ENCODE data around the gene SLC17A9.

The SLC17A9 gene, protein sequence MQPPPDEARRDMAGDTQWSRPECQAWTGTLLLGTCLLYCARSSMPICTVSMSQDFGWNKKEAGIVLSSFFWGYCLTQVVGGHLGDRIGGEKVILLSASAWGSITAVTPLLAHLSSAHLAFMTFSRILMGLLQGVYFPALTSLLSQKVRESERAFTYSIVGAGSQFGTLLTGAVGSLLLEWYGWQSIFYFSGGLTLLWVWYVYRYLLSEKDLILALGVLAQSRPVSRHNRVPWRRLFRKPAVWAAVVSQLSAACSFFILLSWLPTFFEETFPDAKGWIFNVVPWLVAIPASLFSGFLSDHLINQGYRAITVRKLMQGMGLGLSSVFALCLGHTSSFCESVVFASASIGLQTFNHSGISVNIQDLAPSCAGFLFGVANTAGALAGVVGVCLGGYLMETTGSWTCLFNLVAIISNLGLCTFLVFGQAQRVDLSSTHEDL

DNA sequence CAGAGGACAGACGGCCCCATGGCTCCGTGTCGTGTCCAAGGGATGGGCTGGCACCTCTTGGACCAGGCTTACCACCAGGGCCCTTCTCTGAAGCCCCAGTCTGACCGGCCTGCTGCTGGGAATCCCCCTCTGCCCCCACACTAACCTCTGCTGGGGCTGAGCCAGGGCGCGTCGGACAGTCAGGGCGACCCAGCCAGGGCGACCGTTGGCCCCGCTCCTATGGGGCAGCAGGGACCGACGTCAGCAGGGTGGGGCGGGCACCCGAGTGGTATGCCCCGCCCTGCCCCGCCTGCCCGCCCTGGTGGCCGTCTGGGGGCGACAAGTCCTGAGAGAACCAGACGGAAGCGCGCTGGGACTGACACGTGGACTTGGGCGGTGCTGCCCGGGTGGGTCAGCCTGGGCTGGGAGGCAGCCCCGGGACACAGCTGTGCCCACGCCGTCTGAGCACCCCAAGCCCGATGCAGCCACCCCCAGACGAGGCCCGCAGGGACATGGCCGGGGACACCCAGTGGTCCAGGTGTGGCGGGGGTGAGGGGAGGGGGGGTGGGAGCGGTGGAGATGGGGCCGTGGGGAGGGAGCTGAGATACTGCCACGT, at the start of gene SLC17A9:
TSS of gene SLC17A9 (plus strand) at position 337 of the 595 bp plus-strand sequence. CDS start at position 459, 122 bp downstream.
- DNase-seq (ENCODE audit: low read depth in 3 of 3): no peak

DNA sequence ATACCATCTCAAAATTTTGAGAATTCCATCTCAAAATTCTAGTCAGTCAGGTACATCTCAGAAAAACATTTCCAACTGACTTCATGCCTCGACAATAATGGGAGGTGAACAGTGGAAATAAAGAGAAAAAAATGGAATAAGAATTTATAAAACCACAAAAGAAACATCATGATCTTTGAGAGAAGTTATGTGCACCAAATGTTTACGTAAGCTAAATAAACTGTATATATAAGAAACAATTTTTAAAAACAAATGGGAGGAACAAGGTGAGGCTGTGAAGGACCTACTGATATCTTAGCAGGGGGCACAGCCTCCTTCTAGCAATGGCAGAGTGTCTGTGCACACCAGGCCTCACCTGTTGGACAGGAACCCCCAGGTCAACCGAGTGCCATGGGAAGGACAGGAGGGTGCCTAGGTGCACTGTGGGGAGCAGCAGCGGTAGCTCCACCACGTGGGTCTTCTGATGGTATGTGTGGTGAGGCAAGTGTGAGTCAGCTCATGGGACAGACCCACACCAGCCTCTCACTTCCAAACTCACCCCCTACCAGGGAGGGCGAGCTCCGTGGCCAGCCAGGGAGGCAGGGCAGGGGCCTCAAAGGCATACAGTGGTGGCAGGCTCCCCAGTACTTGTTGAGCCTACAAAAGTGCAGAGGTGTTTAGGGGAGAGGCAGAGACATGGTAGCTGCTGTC, 49.4 kb upstream of the SLC17A9 start:
- DNase-seq (ENCODE audit: low read depth in 3 of 3): no peak

DNA sequence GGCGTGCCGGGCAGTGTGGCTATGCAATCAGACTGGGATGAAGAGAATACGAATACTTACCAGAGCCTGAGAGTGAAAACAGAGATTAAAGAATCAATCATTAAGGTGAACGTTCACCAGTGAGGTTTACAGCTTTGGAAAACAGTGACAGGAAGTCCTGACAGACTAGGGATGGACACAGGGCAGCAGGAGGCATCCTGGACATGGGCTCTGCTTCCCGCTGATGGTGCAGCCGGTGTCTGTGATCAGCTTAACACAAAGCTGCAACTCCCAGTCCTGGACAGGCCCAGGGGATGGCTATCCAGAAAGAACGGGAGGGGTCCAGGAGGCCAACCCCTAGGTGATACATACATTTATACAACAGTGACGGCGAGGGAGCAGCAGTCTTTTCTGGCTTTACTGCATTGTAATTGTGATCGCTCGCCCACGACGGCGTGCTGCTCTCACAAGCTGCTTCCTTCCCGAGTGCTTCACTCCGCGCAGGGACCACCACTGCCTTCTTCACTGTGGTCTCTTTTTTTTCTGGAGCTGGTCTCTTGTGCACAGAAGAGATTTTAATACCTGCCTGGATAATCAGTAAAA, 46.9 kb upstream of the SLC17A9 start:
- DNase-seq (ENCODE audit: low read depth in 3 of 3): no peak

DNA sequence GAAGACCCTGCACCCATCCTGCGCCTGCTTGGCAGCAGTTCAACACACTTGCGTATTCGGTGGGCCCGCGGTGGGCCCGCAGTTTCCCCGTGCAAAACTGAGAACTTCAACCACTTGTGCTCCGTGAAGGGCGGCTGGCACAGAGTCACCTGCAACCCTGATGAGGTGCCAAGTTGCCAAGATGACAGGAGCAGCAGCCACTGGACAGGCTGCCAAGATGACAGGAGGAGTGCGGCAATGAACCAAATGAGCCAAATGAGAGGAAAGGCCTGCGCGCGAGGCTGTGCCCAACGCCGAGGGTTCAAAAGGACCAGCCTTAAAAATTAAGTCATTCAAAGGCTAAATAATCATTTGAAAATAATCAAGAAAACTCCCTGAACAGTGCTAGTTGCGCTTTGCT, 46.3 kb upstream of the SLC17A9 start:
- DNase-seq (ENCODE audit: low read depth in 3 of 3): no peak

DNA sequence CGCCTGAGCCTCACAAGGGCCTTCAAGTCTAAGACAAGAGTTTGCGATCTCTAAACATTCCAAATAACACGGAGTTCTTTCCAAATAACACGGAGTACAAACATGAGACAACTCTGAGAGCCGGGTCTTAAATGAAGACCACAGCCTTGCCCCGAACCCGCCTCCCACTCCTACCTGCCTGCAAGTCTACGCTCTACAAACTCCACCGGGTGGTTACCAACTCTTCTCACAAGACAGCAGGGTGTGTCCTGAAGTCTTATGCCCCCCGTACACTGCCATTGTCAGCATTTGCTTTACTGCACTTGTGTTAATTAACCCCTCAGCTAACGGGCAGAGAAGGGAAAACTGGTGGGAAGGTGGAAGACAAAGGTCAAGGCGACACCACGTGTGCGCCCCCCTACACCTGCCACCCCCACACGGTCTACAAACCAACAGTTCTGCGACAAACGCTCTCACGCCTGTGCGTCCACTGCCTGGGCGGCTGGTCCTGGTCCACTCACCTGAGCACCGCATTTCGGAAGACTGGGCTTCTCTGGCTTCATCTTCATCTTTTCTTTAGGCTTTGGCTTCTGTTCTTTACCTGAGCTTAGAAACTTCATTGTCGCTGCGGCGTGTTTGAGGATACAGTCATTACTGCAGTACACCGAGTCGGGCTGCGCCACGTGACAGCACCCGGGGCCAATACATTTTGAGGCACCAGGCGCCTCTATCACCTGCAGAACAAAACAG, 45.7 kb upstream of the SLC17A9 start:
- DNase-seq (ENCODE audit: low read depth in 3 of 3): no peak

DNA sequence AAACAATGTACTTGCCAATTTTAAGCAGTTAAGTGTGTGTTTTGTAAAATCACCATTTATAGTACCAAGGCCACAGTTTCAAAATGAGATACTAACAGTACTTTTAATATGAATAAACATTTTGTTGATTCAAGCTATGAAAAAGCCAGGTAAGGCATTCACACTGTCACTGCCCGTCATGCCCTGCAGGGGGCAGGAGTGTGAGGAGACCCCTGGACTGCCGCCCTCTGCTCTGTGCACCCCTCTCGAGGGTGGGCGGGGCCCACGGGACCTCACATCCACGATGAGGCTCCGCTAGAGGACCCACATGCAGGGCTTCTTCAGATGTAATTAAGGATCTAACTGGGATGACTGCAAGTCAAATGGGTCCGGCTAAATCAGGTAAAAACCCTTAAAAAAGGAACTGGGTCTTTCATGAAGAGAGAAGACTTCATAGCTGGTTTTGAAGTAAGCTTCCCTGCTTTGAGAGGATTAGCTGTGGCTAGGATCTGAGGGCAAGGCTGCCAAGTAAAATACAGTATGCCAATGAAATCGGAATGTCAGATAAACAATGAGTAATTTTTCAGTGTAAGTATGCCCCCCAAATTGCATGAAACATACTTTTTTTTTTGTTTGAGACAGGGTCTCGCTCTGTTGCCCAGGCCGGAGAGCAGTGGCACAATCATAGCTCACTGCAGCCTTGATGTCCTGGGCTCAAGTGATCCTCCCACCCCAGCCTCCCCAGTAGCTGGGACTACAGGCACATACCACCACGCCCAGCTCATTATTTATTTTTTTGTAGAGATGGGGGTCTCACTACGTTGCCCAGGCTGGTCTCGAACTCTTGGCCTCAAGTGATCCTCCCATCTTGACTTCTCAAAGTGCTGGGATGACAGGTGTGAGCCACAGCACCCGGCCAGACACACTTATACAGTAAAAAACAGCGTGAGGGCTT, 44.9 kb upstream of the SLC17A9 start:
- no peak for DNase-seq (ENCODE audit: low read depth in 3 of 3)

DNA sequence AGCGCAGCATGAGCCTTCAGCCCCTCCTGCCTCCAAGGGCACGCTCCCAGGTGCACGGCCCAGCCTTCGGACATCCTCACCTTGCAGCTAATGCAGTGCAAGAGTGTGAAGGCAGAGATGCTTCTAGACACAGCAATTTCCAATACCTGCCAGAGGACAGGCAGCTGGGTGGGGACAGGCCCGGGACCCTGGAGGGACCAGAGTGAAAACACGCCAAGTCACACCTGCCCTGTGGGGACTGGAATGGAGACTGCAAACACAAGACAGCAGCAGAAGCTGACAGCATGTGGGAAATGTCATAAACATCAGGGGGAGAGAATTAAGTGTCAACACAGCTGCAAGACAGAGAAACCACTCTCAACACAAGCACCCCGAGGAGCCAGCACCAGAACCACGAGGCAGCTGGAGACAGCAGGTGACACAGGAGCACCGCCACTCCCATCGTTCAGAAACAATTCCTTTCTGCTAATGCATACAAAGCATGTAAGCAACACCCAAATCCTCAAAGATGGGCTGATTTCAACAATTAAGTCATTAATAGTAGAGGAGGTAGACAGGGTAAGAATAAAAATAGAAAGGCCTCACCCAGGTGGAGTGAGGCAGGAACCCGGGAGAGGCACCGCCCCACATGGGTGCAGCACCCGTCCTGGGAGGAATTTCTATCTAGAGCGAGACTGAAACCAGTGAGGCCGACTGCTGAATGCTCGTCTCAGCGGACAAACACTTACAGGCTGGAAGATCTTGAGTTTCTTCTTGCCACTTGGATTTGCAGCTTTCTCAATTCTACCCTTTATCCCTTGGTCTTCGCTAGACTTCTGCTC, 43.3 kb upstream of the SLC17A9 start:
- no peak for DNase-seq (ENCODE audit: low read depth in 3 of 3)

DNA sequence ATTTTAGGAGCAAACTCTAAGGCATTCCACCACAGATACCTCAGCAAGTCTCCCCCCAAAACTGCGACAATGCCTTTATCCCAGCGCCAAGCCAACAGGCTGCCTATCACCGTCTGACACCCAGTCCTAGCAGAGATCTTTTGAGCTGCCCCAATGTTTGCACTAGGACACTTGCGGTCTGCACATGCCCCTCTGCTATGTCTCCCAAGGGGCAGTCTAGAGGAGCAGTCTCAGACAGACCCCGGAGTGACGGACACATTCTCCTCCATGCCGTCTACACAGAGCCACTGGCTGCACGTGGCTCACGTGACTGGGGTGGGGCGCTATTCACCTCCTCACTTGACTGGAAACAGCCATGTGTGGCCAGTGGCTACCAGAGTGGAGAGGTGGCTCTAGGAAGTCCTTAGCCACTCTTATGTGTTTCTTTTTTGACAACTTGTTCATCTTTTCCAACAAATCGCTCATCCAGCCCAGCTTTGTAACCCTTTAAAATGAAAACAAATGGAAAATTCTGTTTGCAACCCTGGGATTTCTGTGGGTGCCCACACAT, 42.2 kb upstream of the SLC17A9 start:
- no peak for DNase-seq (ENCODE audit: low read depth in 3 of 3)

DNA sequence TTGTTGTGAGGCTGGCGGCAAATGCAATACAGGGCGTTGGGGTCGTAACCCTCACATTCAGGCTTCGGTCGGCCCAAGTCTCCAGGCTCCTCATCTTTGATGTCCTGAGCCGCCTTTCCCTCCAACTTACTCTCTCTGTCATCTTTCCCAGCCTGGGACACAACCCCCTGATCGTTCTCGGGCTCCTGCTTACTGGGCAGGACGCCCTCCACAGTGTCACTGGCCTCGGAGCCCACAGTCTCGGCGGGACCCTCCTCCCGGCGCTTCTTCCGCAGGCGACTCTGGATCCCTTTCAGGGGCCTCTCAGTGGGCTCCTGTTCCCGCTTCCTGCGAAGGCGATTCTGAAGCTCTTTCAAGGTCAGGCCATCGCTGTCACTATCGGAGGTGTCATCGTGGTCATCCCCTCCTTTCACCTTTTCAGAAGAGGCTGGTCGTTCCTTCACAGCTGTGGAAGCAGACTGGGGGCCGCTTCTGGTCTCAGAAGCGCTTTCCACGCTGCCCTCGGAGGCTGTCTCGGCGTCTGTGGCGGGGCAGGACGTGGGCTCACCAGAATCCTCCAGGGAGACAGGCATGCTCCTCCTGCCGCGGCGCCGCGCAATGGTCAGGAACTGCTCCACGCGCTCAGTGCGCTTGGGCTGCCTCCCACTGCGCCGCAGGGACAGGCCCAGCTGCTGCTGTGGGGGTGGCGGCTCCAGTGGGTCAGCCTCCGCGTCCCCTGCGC, 41.6 kb upstream of the SLC17A9 start:
- DNase-seq (ENCODE audit: low read depth in 3 of 3): no peak

DNA sequence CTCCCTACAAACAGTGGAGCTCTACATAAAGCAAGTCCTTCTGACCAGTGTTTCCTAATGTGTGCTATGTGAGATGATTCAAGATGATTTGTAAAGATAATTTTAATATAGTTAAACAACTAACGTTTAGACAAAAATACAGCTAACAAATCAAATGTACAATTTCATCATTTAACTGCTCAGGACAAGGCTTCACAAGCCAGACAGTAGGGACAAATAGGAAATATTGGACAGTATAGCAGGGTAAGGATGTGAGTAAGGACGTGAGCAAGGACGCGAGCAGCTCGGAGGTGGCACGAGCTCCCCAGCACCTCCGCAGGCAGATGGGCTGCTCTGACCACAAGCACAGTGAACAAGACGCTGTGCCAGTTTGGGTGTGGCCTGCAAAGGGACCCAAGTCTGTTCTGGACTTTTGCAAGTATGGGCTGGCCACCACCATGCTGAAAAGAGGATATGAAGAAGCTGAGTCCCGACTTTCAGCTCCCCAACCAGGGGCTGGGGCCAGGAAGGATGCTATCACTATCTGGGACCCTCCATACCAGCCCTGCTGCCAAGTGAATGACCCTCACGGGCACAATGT, 40.7 kb upstream of the SLC17A9 start:
- DNase-seq (ENCODE audit: low read depth in 3 of 3): no peak

DNA sequence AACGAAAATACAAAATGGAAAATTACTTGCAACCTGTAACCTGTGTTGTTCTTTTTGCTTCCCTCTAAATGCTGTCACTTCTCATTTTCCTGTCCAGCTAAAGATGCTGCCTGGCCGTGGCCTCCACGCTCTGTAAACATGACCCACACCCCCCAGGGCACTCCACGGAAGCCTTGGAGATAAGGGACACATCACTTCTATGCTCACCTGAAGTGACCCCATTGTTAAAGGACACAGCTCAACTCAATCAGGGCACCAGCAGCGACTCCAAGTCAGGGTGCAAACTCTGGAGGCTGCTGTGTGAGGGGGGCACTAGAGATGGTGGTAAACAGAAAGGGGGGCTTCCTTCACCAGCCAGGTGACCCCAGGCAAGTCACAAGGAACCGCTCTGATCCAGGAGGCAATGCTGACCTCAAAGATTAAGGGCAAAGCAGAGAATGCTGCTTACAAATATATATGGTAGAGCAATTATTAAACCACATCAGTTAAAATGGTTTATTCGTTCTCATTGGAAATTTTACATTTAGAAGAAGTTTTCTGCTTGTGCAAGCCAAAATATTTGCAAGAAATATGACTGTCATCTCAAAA, 39.4 kb upstream of the SLC17A9 start:
- no peak for DNase-seq (ENCODE audit: low read depth in 3 of 3)

DNA sequence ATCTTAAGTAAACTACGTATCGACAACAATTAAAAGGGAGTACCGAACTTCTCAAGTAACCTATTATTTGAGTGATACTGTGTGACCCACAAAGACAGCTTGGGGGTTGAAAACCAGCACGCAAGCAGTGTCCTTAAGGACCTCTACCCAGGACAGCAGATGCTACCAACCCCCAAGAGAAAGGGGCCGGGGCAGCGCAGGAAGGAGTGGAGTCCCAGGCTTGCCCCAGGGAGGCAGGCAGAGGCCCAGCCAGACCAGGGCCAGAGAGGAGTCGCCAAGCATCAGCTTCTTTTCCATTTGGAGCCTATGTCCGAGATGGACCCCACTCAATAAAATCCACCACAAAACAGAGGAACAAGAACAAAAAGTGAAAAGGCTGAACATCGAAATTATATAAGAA, 38.1 kb upstream of the SLC17A9 start:
- no peak for DNase-seq (ENCODE audit: low read depth in 3 of 3)

DNA sequence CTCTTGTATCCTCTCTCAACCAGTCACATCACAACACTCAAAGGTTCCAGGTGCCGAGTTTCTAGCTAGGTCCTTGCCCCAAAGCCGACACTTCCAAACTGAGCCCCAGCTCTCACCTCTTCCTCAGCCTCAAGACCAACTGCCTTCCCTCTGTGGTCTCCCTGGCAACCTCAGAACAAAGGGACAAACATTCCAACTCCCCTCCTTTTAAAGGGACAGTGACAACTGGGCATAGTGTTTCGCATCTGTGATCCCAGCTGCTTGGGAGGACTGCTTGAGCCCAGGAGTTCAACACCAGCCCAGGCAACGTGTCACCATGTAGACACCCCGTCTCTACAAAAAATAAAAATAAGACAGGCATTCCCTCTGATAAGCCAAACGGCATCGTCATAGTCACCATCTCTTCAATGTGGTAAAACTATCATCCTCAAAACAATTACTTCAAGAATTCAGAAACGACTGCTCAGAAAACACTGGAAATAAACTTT, 37.5 kb upstream of the SLC17A9 start:
- DNase-seq (ENCODE audit: low read depth in 3 of 3): no peak

DNA sequence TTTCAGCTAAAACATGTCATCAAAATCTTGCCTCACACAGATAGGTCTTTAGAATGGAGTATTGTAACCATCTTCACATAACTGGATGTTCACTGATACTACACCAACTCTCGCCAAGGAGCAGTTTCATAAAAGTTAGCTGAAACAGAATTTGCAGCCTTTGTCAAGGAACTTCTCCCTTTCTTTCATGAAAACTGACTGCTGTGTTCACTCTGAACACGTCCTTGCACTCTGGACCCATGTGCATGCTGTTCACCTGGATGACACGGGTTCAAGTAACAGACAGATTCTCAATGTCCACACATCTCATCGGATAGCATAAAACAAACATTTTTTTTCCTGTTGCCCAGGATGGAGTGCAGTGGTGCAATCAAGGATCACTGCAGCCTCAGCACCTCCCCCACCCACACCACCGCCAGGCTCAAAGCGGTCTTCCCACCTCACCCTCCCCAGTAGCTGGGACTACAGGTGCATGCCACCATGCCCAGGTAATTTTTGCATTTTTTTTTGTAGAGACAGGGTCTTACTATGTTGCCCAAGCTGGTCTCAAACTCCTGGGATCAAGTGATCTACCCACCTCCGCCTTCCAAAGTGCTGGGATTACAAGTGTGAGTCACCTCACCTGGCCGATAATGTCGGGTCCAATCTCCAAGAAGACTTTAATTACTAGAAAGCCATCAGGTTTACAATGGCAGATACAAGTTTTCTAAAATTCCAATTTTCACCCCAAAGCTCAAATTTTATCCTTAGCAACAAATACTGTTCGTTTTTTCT, 35.6 kb upstream of the SLC17A9 start:
- no peak for DNase-seq (ENCODE audit: low read depth in 3 of 3)

DNA sequence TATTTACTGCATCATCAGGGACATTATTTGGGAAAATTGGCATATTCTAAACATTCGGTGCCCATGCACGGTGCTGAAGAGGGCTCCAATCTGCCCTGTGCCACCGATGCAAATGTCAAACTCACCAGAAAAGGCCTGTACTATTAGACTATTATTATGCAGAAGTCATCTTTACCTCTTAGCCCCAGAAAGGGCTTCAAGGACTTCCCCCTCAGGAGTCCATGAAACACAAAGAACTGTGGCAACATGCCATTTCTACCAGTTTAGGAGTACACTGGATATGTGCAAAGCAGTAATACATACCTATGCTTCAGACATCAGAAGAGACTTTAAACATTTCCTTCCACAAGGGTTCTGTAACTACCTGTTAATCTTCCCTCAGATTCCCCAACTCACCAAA, 34.8 kb upstream of the SLC17A9 start:
- no peak for DNase-seq (ENCODE audit: low read depth in 3 of 3)

DNA sequence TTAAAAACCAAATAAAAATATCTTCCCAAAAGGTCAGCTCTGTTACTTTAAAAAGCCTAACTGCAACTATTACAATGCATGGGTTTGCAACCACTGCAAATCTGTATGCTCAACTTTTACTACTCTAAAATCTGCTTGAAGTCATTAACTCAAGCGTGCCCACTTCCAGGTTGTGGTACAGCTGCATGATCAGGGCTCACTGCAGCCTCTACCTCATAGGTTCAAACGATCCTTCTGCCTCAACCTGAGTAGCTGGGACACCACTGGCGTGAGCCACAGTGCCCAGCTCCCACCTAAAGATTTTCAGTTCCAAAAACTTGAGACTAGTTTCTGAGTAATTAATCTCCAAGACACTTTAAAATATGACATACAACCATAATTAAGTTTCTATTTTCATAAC, 34.4 kb upstream of the SLC17A9 start:
- no peak for DNase-seq (ENCODE audit: low read depth in 3 of 3)

DNA sequence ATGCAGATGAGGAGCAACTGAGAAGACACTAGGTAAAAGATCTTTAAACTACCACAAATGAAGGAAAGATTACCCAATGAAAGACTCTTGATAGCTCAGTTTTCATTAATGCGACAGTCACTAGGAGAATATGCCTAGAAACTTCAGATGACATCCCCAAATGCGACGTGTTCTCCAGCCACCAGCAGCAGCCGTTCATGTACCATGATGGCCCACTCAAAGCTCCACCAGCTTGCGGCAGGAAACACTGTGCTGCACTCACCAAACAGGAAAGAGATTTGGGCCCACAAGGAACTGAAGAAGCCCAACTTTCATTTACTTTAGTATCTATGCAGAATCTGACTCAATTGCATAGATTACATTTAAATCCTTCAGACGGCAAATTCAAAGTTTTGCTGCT, 33.7 kb upstream of the SLC17A9 start:
- DNase-seq (ENCODE audit: low read depth in 3 of 3): no peak
